ENCODE results near the gene ARPC5L.

DNA sequence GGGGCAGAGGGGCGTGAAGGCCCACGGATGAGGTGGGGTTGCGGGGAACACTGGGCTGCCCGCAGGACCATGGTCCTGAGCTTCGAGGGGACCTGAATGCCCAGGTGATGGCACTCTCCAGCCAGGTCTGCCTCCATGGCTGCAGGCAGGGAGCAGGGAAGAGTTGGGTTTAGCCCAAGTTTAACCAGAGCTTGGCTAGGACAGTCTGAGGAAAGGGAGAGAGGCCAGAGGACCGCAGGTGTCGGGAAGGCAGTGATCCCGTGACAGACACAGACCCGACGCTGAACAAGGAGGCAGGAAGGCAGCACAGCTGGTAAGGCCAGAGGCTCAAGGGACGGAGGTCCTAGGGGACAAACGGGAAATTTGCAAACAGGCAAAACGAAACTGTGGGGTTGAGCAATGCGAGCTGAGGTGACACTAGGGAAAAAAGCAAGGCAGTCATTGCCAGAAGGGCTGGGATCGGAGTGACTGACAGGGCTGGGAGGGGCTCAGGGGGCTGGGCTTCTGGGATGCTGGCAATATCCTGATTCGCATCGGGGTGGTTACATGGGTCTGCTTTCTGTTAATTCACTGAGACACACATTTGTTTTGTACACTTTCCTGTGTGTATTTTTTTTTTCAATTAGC is 25.0 kb downstream of the ARPC5L start:
- TF ChIP-seq CTCF (IDR thresholded peaks at IDR 0.05; ENCODE audit: insufficient read depth, low read depth, low read length) (no peak), EZH2 (IDR thresholded peaks at IDR 0.05; ENCODE audit: insufficient read depth, low read length) (no peak)
